H1 (cell line): Measurements from ENCODE around the gene GRIFIN. TPM values are rescaled to one million over a fixed set of nuclear protein-coding genes. Genes with fewer than 3 reads are reported as not detected.

Experiments used
- CTCF ChIA-PET: fragments of 300-600 bp; sonication (Branson Sonifier 250); formaldehyde crosslinking; loops from one replicate; lab custom pipeline; 2021; ENCODE audit not compliant: partially characterized antibody; lab: Charles Lee
- POLR2A ChIA-PET: fragments of 300-600 bp; sonication (Branson Sonifier 250); formaldehyde crosslinking; loops from one replicate; lab custom pipeline; 2021; ENCODE audit warnings: inconsistent platforms; ENCODE audit not compliant: partially characterized antibody; lab: Charles Lee
- DNase-seq, 2 experiments: peaks; one replicate each; pipeline versions ENCODE4 v3.0.0 to v3.0.0-alpha.2; 2010 to 2022; ENCODE audit warnings: low spot score in 2 of 2, low read depth in 1 of 2, mixed read lengths in 1 of 2
- FAIRE-seq: peaks from 2 replicates; lab custom pipeline; 2011; peaks lifted over from hg19 to GRCh38; lab: Jason Lieb, UNC
- H2AFZ ChIP-seq: 2 replicates; pipeline ENCODE4 v1.8.1; 2012; ENCODE audit warnings: low read length, inconsistent platforms
- H2AK5ac ChIP-seq: 2 replicates; pipeline ENCODE4 v1.6.1; 2013; ENCODE audit warnings: low read depth, low read length
- H2BK120ac ChIP-seq: replicated peaks from 2 replicates; pipeline ENCODE3; 2013; ENCODE audit warnings: low read depth, low read length, inconsistent platforms
- H2BK12ac ChIP-seq: 2 replicates; pipeline ENCODE4 v1.6.1; 2013; ENCODE audit warnings: low read depth, low read length
- H2BK15ac ChIP-seq: 2 replicates; pipeline ENCODE4 v1.6.1; 2013; ENCODE audit warnings: low read length
- H2BK20ac ChIP-seq: 2 replicates; pipeline ENCODE4 v1.6.1; 2013; ENCODE audit warnings: low read length
- H2BK5ac ChIP-seq: 2 replicates; pipeline ENCODE4 v1.6.1; 2013; ENCODE audit warnings: low read depth, low read length
- H3K14ac ChIP-seq: 2 replicates; pipeline ENCODE4 v1.6.1; 2013; ENCODE audit warnings: inconsistent platforms; ENCODE audit not compliant: insufficient read length
- H3K18ac ChIP-seq: 2 replicates; pipeline ENCODE4 v1.6.1; 2013; ENCODE audit warnings: low read length; ENCODE audit errors: extremely low read depth
- H3K23ac ChIP-seq: 2 replicates; pipeline ENCODE4 v1.6.1; 2013; ENCODE audit warnings: inconsistent platforms; ENCODE audit not compliant: insufficient read length
- H3K23me2 ChIP-seq: 2 replicates; pipeline ENCODE4 v1.6.1; 2013; ENCODE audit warnings: low read depth, low read length
- H3K27ac ChIP-seq: 2 replicates; pipeline ENCODE4 v1.6.1; 2011; ENCODE audit warnings: low read depth, low read length, inconsistent platforms
- H3K27me3 ChIP-seq, 4 experiments: replicated peaks in 1 of 4; 1 replicate in 1 of 4; 2 replicates in 3 of 4; pipeline versions ENCODE4 v1.6.1 to v1.8.1; 2011 to 2013; ENCODE audit warnings: low read length in 3 of 4, mild to moderate bottlenecking in 3 of 4, inconsistent platforms in 2 of 4, mixed read lengths in 2 of 4, moderate library complexity in 1 of 4; ENCODE audit not compliant: control insufficient read depth in 3 of 4, insufficient read depth in 3 of 4; ENCODE audit errors: extremely low read depth in 1 of 4
- H3K36me3 ChIP-seq, 4 experiments: 2 replicates each; pipeline versions ENCODE4 v1.6.1 to v1.8.1; 2011 to 2013; ENCODE audit warnings: mild to moderate bottlenecking in 4 of 4, low read length in 3 of 4, moderate library complexity in 2 of 4, control low read depth in 1 of 4, inconsistent platforms in 1 of 4; ENCODE audit not compliant: insufficient read depth in 4 of 4, control insufficient read depth in 2 of 4
- H3K4ac ChIP-seq: replicated peaks from 2 replicates; pipeline ENCODE3; 2013; ENCODE audit warnings: low read length, low read depth, mixed read lengths, inconsistent platforms; ENCODE audit not compliant: insufficient read length
- H3K4me1 ChIP-seq, 4 experiments: replicated peaks in 1 of 4; 1 replicate in 1 of 4; 2 replicates in 3 of 4; pipeline versions ENCODE4 v1.6.1 to v1.8.1; 2011 to 2013; ENCODE audit warnings: low read length in 3 of 4, inconsistent platforms in 2 of 4, mixed read lengths in 1 of 4; ENCODE audit not compliant: insufficient read depth in 4 of 4, control insufficient read depth in 3 of 4
- H3K4me2 ChIP-seq, 2 experiments: 2 replicates each; pipeline versions ENCODE4 v1.6.1 to v1.8.1; 2011 to 2013; ENCODE audit warnings: low read depth in 2 of 2, low read length in 2 of 2, control low read depth in 1 of 2, inconsistent platforms in 1 of 2, mild to moderate bottlenecking in 1 of 2; ENCODE audit not compliant: insufficient read depth in 1 of 2
- H3K4me3 ChIP-seq, 4 experiments: fragments of 200-600, 300-600 bp in 1 of 4; sonication (generic), shearing (Covaris generic), sonication (Bioruptor Twin) in 1 of 4; 2 replicates each; pipeline versions ENCODE4 v1.5.1 to v1.8.1; 2011 to 2016; ENCODE audit warnings: low read length in 4 of 4, low read depth in 3 of 4, control low read depth in 2 of 4, inconsistent platforms in 2 of 4, mild to moderate bottlenecking in 2 of 4, mixed read lengths in 1 of 4, moderate library complexity in 1 of 4; ENCODE audit not compliant: insufficient read depth in 2 of 4; ENCODE audit errors: extremely low read depth in 1 of 4
- H3K56ac ChIP-seq: replicated peaks from 2 replicates; pipeline ENCODE3; 2013; ENCODE audit warnings: low read depth, mild to moderate bottlenecking, mixed read lengths, low read length, inconsistent platforms; ENCODE audit not compliant: insufficient read length
- H3K79me1 ChIP-seq: 2 replicates; pipeline ENCODE4 v1.6.1; 2013; ENCODE audit warnings: low read depth, low read length, control low read depth
- H3K79me2 ChIP-seq, 2 experiments: 2 replicates each; pipeline versions ENCODE4 v1.6.1 to v1.8.1; 2012 to 2013; ENCODE audit warnings: low read length in 2 of 2, mild to moderate bottlenecking in 2 of 2, inconsistent platforms in 1 of 2; ENCODE audit not compliant: insufficient read depth in 2 of 2, control insufficient read depth in 1 of 2
- H3K9ac ChIP-seq, 4 experiments: replicated peaks in 1 of 4; 1 replicate in 1 of 4; 2 replicates in 3 of 4; pipeline versions ENCODE4 v1.6.1 to v1.8.1; 2011 to 2013; ENCODE audit warnings: low read depth in 3 of 4, low read length in 3 of 4, control low read depth in 2 of 4, mild to moderate bottlenecking in 2 of 4, moderate library complexity in 2 of 4, inconsistent platforms in 1 of 4; ENCODE audit errors: extremely low read depth in 1 of 4
- H3K9me3 ChIP-seq, 2 experiments: 2 replicates each; pipeline versions ENCODE4 v1.6.1 to v1.8.1; 2012 to 2013; ENCODE audit warnings: mild to moderate bottlenecking in 2 of 2, moderate library complexity in 2 of 2, control low read depth in 1 of 2, inconsistent platforms in 1 of 2, low read depth in 1 of 2, low read length in 1 of 2, mixed read lengths in 1 of 2; ENCODE audit not compliant: insufficient read depth in 2 of 2
- H4K20me1 ChIP-seq, 2 experiments: replicated peaks in 1 of 2; 2 replicates each; pipeline versions ENCODE3 to v1.8.1; 2011 to 2013; ENCODE audit warnings: inconsistent platforms in 2 of 2, low read length in 2 of 2, mild to moderate bottlenecking in 1 of 2; ENCODE audit not compliant: insufficient read depth in 2 of 2, control insufficient read depth in 1 of 2
- H4K5ac ChIP-seq: 2 replicates; pipeline ENCODE4 v1.6.1; 2013; ENCODE audit warnings: low read length, low read depth, mixed read lengths, inconsistent platforms; ENCODE audit not compliant: insufficient read length
- H4K8ac ChIP-seq: 2 replicates; pipeline ENCODE4 v1.8.0; 2013; ENCODE audit warnings: mild to moderate bottlenecking, moderate library complexity, low read length, inconsistent platforms; ENCODE audit not compliant: insufficient read depth; ENCODE audit errors: extremely low read depth
- H4K91ac ChIP-seq: replicated peaks from 2 replicates; pipeline ENCODE3; 2013; ENCODE audit warnings: low read length, mixed read lengths, inconsistent platforms; ENCODE audit not compliant: insufficient read length
- MAX ChIP-seq: IDR thresholded peaks from 2 replicates; pipeline ENCODE4 v1.6.1; 2012; ENCODE audit warnings: inconsistent platforms
- PHF8 ChIP-seq: fragments of 200-600 bp; sonication (generic); conservative IDR thresholded peaks from 2 replicates; pipeline ENCODE4 v1.7.1; 2012; ENCODE audit warnings: low read depth, mild to moderate bottlenecking, inconsistent platforms, low read length, moderate library complexity
- TAF1 ChIP-seq: IDR thresholded peaks from 2 replicates; pipeline ENCODE4 v1.6.1; 2011; ENCODE audit warnings: mild to moderate bottlenecking, low read depth, low read length
- WGBS, 2 experiments: shearing (Covaris generic) in 1 of 2; methylation state at CpG; one replicate each; pipeline versions ENCODE4 v1.1.6 to v1.1.7; 2013 to 2015; ENCODE audit warnings: low lambda C conversion rate in 2 of 2, mixed read lengths in 2 of 2, inconsistent platforms in 1 of 2, low coverage in 1 of 2, missing lambda C conversion rate in 1 of 2; ENCODE audit not compliant: insufficient replicate concordance in 2 of 2, insufficient coverage in 1 of 2, insufficient read length in 1 of 2; ENCODE audit errors: extremely low coverage in 1 of 2, missing lambda C conversion rate in 1 of 2; 5-methylcytosine and 5-hydroxymethylcytosine counted together
- polyA plus RNA-seq, 7 experiments: library from polyadenylated mRNA; depleted of rRNA in 3 of 7; stranded (reverse) in 5 of 7; unstranded in 2 of 7; fragments of >200 nt in 5 of 7; fragments of 200-250 nt in 2 of 7; gene quantifications; 1 replicate in 5 of 7; 2 replicates in 1 of 7; 4 replicates in 1 of 7; pipeline versions ENCODE4 v1.2.1 to v1.2.3, GENCODE V29; 2011 to 2013; ENCODE audit warnings: missing spikeins in 2 of 7, mixed read lengths in 2 of 7
- total RNA-seq: library from RNA; stranded (reverse); fragmentation: NEBNext Ultra II Directional; extraction: Animal tissue kit (Norgen Biotek cat#: 25700); gene quantifications from 2 replicates; pipeline ENCODE4 v1.2.1, GENCODE V29; 2021

The GRIFIN gene
- total and polyA plus RNA-seq, 2 of the 8 experiments (the other 6 are each of a cell fraction or from before 2014, with no cell fraction given), result not detected

- peaks cover 0 to 8% (median 6%) of the 10 kb centered on the region in 4 experiments; a peak in 5 of 7 replicates for H3K4me1 ChIP-seq
- no peak overlapping the region for H3K23ac ChIP-seq
- no peak overlapping the region for H3K4ac ChIP-seq
- H3K4me3 ChIP-seq, result no peak overlapping the region
- H3K27me3 ChIP-seq, result no peaks in the 10 kb centered on the region
- ChIA-PET POLR2A (interaction anchor here (0.6 to 1.9 kb wide), 6 partner anchors 16 to 249 kb away, joined by 3 to 15 read pairs (median 4); partner anchors contain the start of gene EIF3B), CTCF (interaction anchor here (0.9 to 7.6 kb wide), 24 partner anchors 15 to 258 kb away, joined by 3 to 266 read pairs (median 8); partner anchors contain the start of genes BRAT1 and IQCE)
- peak overlapping the region; percentile 48; the same call in 1 of the 2 replicates for H2AK5ac ChIP-seq
- H4K20me1 ChIP-seq, result no peaks in the 10 kb centered on the region
- no peak overlapping the region for H2AFZ ChIP-seq
- TF ChIP-seq MAX (no peak), PHF8 (no peak), TAF1 (no peak)
- H2BK20ac ChIP-seq, result no peak overlapping the region
- no peak overlapping the region for H2BK120ac ChIP-seq
- H2BK5ac ChIP-seq, result no peak overlapping the region
- FAIRE-seq, result no peak
- H3K36me3 ChIP-seq, result no peaks in the 10 kb centered on the region
- no peak overlapping the region for H4K5ac ChIP-seq
- no peaks in the 10 kb centered on the region for H3K79me1 ChIP-seq
- no peak overlapping the region for H3K4me2 ChIP-seq
- H3K27ac ChIP-seq, result no peak overlapping the region
- H3K14ac ChIP-seq, result no peak overlapping the region
- H3K9ac ChIP-seq, result no peak overlapping the region
- no peak overlapping the region for H4K8ac ChIP-seq
- H2BK15ac ChIP-seq, result no peak overlapping the region
- H4K91ac ChIP-seq, result no peak overlapping the region
- DNase-seq, result no peak
- H2BK12ac ChIP-seq, result no peak overlapping the region
- no peaks in the 10 kb centered on the region for H3K9me3 ChIP-seq
- no peaks in the 10 kb centered on the region for H3K79me2 ChIP-seq
- WGBS, 2 experiments, result 93% methylated on average over 6 of the region's 8 CpGs; no CpG with 5 or more reads in 1 of the 2 experiments
- H3K18ac ChIP-seq, result no peak overlapping the region
- H3K23me2 ChIP-seq, result no peaks in the 10 kb centered on the region
- H3K56ac ChIP-seq, result no peak overlapping the region
Observed at GRCh38 chr7:2452643-2453270, 23.4 kb downstream of the GRIFIN start.
